Neural cell (in vitro differentiated cells): ENCODE data around the gene HMX1.

Experiments
- CTCF ChIP-seq: fragments of 450-650 bp; IDR thresholded peaks from 2 replicates; pipeline ENCODE4 v1.5.1; 2014; ENCODE audit warnings: antibody characterized with exemption, mild to moderate bottlenecking, moderate library complexity; ENCODE audit not compliant: poor library complexity, severe bottlenecking
- EP300 ChIP-seq: fragments of 450-650 bp; conservative IDR thresholded peaks from 2 replicates; pipeline ENCODE4 v1.6.1; 2014; ENCODE audit warnings: antibody characterized with exemption, mild to moderate bottlenecking, moderate library complexity; ENCODE audit not compliant: poor library complexity, severe bottlenecking
- EZH2 ChIP-seq: fragments of 200-600, 300-800 bp; shearing (Covaris generic), sonication (generic); IDR thresholded peaks from 2 replicates; pipeline ENCODE4 v1.6.1; 2014; ENCODE audit warnings: antibody characterized with exemption, low read length, borderline replicate concordance, mild to moderate bottlenecking; ENCODE audit not compliant: insufficient read depth, poor library complexity, severe bottlenecking
- MXI1 ChIP-seq: fragments of 450-650 bp; conservative IDR thresholded peaks from 2 replicates; pipeline ENCODE4 v1.6.1; 2014; ENCODE audit warnings: antibody characterized with exemption, mild to moderate bottlenecking; ENCODE audit not compliant: poor library complexity, severe bottlenecking
- POLR2AphosphoS5 ChIP-seq: IDR thresholded peaks from 2 replicates; pipeline ENCODE4 v1.6.1; 2012
- RAD21 ChIP-seq: fragments of 450-650 bp; conservative IDR thresholded peaks from 2 replicates; pipeline ENCODE4 v1.6.1; 2014; ENCODE audit warnings: antibody characterized with exemption, mild to moderate bottlenecking, moderate library complexity
- REST ChIP-seq: IDR thresholded peaks from 2 replicates; pipeline ENCODE4 v1.6.1; 2012; ENCODE audit warnings: borderline replicate concordance
- SMC3 ChIP-seq: fragments of 450-650 bp; conservative IDR thresholded peaks from 2 replicates; pipeline ENCODE4 v1.6.1; 2014; ENCODE audit warnings: antibody characterized with exemption, mild to moderate bottlenecking, moderate library complexity; ENCODE audit not compliant: poor library complexity
- TAF1 ChIP-seq: IDR thresholded peaks from 2 replicates; pipeline ENCODE4 v1.6.1; 2012; ENCODE audit warnings: low read depth

DNA sequence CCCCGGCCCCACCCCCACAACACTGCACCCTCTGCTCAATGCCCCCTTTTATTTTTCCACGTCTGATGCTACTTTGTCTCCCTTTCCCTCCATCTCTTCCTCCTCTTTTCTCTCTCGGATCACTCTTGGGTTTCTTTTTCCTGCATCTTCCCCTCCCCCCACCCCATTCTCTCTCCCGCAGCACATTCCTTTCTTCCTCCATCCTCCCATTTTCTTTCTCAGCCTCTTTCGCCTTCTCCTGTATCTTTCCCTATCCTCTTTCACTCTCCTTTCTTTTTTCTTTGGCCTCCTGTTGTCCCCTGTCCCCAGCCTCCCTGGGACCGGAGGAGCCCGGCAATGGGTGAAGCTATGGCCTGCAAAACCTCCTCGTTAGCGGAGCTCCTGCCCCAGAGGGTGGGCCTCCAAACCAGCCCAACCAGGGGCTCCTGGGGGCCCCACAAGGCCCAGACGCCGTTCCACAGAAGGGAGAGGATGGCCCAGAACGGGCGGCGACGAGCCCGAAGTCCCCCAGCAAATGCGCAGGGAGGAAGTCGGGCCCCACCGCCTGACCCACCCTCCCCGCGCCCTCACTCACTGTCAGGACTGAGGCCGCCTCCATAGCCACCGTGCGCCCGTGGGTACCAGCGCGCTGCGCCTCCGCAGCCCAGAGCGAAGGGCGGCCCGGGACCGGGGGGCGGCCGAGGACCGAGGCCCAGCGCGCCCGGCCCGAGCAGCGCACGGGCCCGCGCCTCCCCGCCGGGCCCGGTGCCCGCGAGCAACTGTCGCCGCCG is 807 bp downstream of the HMX1 start:
- TF ChIP-seq CTCF (no peak), REST (no peak), TAF1 (no peak), POLR2AphosphoS5 (no peak), EP300 (no peak), EZH2 (no peak), SMC3 (no peak), RAD21 (no peak), MXI1 (no peak)
